ENCODE results near the gene CRIM1. TPM values are rescaled to one million over a fixed set of nuclear protein-coding genes. Genes with fewer than 3 reads are reported as not detected.

CRIM1 gene
- total RNA-seq, 4 donors from 2014 or later, result 72.6 to 162 (median 112) TPM

- Histone ChIP-seq H3K4me1 (peaks cover 13% of the 10 kb centered on the region), H3K9me3 (no peaks in the 10 kb centered on the region), H3K27me3 (no peaks in the 10 kb centered on the region), H3K27ac (peak overlapping the region; percentile 23), H3K4me3 (no peak overlapping the region), H3K36me3 (peaks cover 7% of the 10 kb centered on the region)
- no peak for TF ChIP-seq EP300 (IDR thresholded peaks at IDR 0.05)
- no peak for TF ChIP-seq POLR2A (IDR thresholded peaks at IDR 0.05)
- TF ChIP-seq, protein P1, sequence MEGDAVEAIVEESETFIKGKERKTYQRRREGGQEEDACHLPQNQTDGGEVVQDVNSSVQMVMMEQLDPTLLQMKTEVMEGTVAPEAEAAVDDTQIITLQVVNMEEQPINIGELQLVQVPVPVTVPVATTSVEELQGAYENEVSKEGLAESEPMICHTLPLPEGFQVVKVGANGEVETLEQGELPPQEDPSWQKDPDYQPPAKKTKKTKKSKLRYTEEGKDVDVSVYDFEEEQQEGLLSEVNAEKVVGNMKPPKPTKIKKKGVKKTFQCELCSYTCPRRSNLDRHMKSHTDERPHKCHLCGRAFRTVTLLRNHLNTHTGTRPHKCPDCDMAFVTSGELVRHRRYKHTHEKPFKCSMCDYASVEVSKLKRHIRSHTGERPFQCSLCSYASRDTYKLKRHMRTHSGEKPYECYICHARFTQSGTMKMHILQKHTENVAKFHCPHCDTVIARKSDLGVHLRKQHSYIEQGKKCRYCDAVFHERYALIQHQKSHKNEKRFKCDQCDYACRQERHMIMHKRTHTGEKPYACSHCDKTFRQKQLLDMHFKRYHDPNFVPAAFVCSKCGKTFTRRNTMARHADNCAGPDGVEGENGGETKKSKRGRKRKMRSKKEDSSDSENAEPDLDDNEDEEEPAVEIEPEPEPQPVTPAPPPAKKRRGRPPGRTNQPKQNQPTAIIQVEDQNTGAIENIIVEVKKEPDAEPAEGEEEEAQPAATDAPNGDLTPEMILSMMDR (IDR thresholded peaks at IDR 0.05), result no peak
- no peak for TF ChIP-seq POLR2AphosphoS5 (IDR thresholded peaks at IDR 0.05)
- WGBS, result 53% methylated on average over 17 of the region's 17 CpGs
- no peak for DNase-seq (ENCODE audit: low spot score in 2 of 2)
Observed at GRCh38 chr2:36456227-36457175, 100.9 kb downstream of the CRIM1 start.

- H3K27ac ChIP-seq, result no peak overlapping the region
Observed at GRCh38 chr2:36458106-36458505, 102.5 kb downstream of the CRIM1 start.

DNA sequence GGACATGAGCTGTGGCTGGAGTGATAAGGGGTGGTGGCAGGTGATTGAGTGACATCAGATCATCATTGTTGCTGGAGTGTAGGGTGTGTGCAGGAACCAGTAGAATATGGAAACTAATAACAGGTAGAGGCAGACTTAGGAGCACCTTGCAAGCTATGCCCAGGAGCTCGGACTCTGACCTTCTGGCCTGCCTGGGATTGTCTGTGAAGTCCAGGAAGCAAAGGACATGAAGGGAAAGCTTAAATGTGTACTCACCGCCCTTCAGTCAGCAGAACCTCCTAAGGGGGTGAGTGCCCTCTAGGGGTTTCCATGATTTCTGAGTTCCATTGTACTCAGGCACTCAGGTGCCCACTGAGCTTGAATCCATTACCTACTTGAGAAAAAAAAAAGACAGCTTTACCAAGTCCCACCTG is 104.2 kb downstream of the CRIM1 start:
- peaks cover 13% of the 10 kb centered on the region for H3K36me3 ChIP-seq
- H3K4me1 ChIP-seq, result peaks cover 13% of the 10 kb centered on the region
- no peaks in the 10 kb centered on the region for H3K9me3 ChIP-seq
- H3K4me3 ChIP-seq, result no peak overlapping the region
- H3K27me3 ChIP-seq, result no peaks in the 10 kb centered on the region
- no peak overlapping the region for H3K27ac ChIP-seq
- 88% methylated on average over 2 of the region's 2 CpGs for WGBS
- TF ChIP-seq POLR2A (IDR thresholded peaks at IDR 0.05) (no peak), POLR2AphosphoS5 (IDR thresholded peaks at IDR 0.05) (no peak), EP300 (IDR thresholded peaks at IDR 0.05) (no peak)
- TF ChIP-seq, protein P1 (IDR thresholded peaks at IDR 0.05), result no peak
- DNase-seq (ENCODE audit: low spot score in 2 of 2), result no peak

More at GRCh38 chr2:36458106-36458505, 102.5 kb downstream of the CRIM1 start:
- Histone ChIP-seq H3K9me3 (no peaks in the 10 kb centered on the region), H3K4me3 (no peak overlapping the region), H3K36me3 (peaks cover 7% of the 10 kb centered on the region), H3K4me1 (peaks cover 13% of the 10 kb centered on the region), H3K27me3 (no peaks in the 10 kb centered on the region)
- 92% methylated on average over 5 of the region's 5 CpGs for WGBS
- TF ChIP-seq EP300 (IDR thresholded peaks at IDR 0.05), result no peak
- TF ChIP-seq POLR2AphosphoS5 (IDR thresholded peaks at IDR 0.05), result no peak
- no peak for DNase-seq (ENCODE audit: low spot score in 2 of 2)

DNA sequence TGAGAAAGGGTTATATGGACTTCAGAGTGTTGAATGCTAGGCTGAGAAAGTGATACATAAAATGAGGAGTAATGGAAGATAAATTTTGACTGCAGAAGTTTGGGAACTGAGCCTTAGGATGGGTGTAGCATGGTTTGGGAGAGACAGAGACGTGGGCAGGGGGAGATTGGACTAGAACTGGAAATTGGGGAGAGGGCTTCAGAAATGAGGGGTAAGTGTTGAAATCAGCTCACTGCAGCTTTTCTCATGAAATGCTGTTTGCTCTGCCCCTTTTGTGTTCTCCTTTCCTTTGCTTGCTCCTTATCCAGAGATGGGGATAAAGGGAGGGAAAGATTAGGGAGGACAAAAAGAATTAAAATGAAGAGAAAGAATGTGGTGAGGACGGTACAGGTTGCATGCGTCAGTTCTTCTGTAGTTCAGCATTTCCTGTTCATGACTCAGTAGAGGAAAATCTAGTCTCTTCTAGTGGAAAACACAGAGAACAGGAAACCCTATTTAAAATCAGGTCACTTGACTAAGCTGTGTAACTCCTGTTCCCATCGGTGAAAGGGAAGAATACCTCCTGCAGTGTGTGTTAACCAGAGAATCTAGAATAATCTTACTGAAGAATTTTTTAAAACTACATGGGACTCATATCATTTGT is 105.6 kb downstream of the CRIM1 start:
- H3K36me3 ChIP-seq, result peaks cover 25% of the 10 kb centered on the region
- no peak overlapping the region for H3K4me3 ChIP-seq
- H3K4me1 ChIP-seq, result peaks cover 13% of the 10 kb centered on the region
- H3K27me3 ChIP-seq, result no peaks in the 10 kb centered on the region
- WGBS, result 43% methylated on average over 4 of the region's 4 CpGs
- DNase-seq (ENCODE audit: low spot score in 2 of 2), result no peak
- no peaks in the 10 kb centered on the region for H3K9me3 ChIP-seq
- TF ChIP-seq POLR2A (IDR thresholded peaks at IDR 0.05) (no peak), POLR2AphosphoS5 (IDR thresholded peaks at IDR 0.05) (no peak), EP300 (IDR thresholded peaks at IDR 0.05) (no peak)
- TF ChIP-seq, protein P1 (IDR thresholded peaks at IDR 0.05), result no peak
- peak overlapping the region; percentile 41 for H3K27ac ChIP-seq

DNA sequence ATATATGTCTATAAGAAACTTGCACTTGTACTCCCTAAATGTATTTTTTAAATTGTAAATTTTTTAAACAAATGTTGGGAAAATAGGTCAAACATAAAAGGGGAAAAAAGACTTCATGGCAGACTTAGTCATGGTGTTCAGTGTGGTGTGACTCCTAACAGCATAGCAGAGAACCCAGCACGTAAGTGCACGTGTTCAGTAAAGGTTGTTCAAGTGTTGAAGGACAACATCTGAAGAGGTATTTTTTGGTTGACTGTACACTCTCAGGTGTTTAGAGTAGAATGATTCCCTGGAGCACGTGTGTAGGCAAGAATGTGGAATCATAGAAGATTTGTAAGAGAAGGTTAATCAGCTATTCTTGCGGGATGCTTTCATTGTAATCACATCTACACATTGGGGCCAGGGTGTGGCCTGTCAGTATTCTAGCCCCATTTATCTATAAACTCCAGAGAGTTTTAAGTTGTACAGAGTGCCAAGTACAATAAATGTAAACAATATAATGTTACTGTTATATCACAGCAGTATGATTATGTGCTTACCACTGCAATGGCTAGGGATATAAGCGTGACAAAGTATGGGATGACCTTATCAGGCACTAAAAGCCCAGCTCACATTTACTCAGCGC is 106.8 kb downstream of the CRIM1 start:
- Histone ChIP-seq H3K9me3 (no peaks in the 10 kb centered on the region), H3K4me1 (peaks cover 13% of the 10 kb centered on the region), H3K4me3 (no peak overlapping the region), H3K36me3 (peaks cover 33% of the 10 kb centered on the region), H3K27ac (no peak overlapping the region), H3K27me3 (no peaks in the 10 kb centered on the region)
- DNase-seq (ENCODE audit: low spot score in 2 of 2), result no peak
- TF ChIP-seq POLR2A (IDR thresholded peaks at IDR 0.05) (no peak), EP300 (IDR thresholded peaks at IDR 0.05) (no peak), POLR2AphosphoS5 (IDR thresholded peaks at IDR 0.05) (no peak)
- TF ChIP-seq, protein P1 (IDR thresholded peaks at IDR 0.05), result no peak
- 81% methylated on average over 6 of the region's 6 CpGs for WGBS

All from suprapubic skin (tissue), 4 donors.